Skeletal muscle tissue (tissue), 4 donors: ENCODE results near the gene CHTF8. TPM values are rescaled to one million over a fixed set of nuclear protein-coding genes. Genes with fewer than 3 reads are reported as not detected.
"Not testable (repeated sequence)": the region's sequence is repeated elsewhere in the genome, so short reads cannot be mapped to it uniquely, and the experiment has no call there.

ENCODE experiments used
- H3K27ac ChIP-seq: one replicate; pipeline ENCODE4 v1.7.0; 2013; ENCODE audit warnings: mild to moderate bottlenecking, low read depth, low read length, inconsistent platforms
- H3K27me3 ChIP-seq, 3 donors: one replicate each; pipeline ENCODE4 v1.7.0; 2013; ENCODE audit warnings: low read length in 3 of 3; ENCODE audit not compliant: control insufficient read depth in 3 of 3, insufficient read depth in 3 of 3
- H3K36me3 ChIP-seq, 3 donors: one replicate each; pipeline ENCODE4 v1.7.0; 2013; ENCODE audit warnings: low read length in 3 of 3; ENCODE audit not compliant: control insufficient read depth in 3 of 3, insufficient read depth in 3 of 3
- H3K4me1 ChIP-seq, 3 donors: one replicate each; pipeline ENCODE4 v1.7.0; 2013; ENCODE audit warnings: low read length in 3 of 3, mild to moderate bottlenecking in 3 of 3; ENCODE audit not compliant: control insufficient read depth in 3 of 3, insufficient read depth in 3 of 3
- H3K4me3 ChIP-seq, 3 donors: one replicate each; pipeline ENCODE4 v1.7.0; 2013; ENCODE audit warnings: low read length in 3 of 3
- H3K9ac ChIP-seq, 3 donors: one replicate each; pipeline ENCODE4 v1.7.0; 2013; ENCODE audit warnings: low read length in 3 of 3, mild to moderate bottlenecking in 3 of 3, moderate library complexity in 2 of 3, low read depth in 1 of 3
- H3K9me3 ChIP-seq, 3 donors: one replicate each; pipeline ENCODE4 v1.7.0; 2013; ENCODE audit warnings: low read length in 3 of 3; ENCODE audit not compliant: control insufficient read depth in 3 of 3
- total RNA-seq: library from RNA; depleted of rRNA; stranded (reverse); fragments of >200 nt; gene quantifications from one replicate; pipeline ENCODE4 v1.2.3, GENCODE V29; 2014
- donor health status: Osteomylitis.

The CHTF8 gene
- total RNA-seq, 1 donor from 2014 or later = 32.4 TPM

DNA sequence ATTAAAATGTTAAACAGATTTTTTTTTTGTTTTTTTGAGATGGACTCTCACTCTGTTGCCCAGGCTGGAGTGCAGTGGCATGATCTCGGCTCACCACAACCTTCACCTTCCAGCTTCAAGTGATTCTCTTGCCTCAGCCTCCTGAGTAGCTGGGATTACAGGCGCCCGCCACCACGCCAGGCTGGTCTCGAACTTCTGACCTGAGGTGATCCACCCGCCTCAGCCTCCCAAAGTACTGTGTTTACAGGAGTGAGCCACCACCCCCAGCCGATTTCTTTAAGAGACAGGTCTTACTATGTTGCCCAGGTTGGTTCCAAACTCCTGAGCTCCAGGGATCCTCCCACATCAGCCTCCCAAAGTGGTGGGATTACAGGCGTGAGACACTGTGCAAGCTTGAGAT, 8.0 kb downstream of the CHTF8 start:
- not testable (repeated sequence) for H3K4me1 ChIP-seq, H3K27me3 ChIP-seq, H3K9me3 ChIP-seq, H3K27ac ChIP-seq, H3K9ac ChIP-seq, H3K4me3 ChIP-seq
- peaks cover 10 to 18% (median 16%) of the 10 kb centered on the region in 3 donors for H3K36me3 ChIP-seq

GRCh38 chr16:69123910-69124309, 8.5 kb downstream of the CHTF8 start:
- Histone ChIP-seq H3K27ac (no peak overlapping the region), H3K27me3 (no peaks in the 10 kb centered on the region), H3K4me3 (no peak overlapping the region), H3K4me1 (peaks cover 5 to 12% (median 6%) of the 10 kb centered on the region in 3 donors), H3K9ac (no peak overlapping the region), H3K9me3 (no peaks in the 10 kb centered on the region), H3K36me3 (peaks cover 12 to 23% (median 18%) of the 10 kb centered on the region in 3 donors)

DNA sequence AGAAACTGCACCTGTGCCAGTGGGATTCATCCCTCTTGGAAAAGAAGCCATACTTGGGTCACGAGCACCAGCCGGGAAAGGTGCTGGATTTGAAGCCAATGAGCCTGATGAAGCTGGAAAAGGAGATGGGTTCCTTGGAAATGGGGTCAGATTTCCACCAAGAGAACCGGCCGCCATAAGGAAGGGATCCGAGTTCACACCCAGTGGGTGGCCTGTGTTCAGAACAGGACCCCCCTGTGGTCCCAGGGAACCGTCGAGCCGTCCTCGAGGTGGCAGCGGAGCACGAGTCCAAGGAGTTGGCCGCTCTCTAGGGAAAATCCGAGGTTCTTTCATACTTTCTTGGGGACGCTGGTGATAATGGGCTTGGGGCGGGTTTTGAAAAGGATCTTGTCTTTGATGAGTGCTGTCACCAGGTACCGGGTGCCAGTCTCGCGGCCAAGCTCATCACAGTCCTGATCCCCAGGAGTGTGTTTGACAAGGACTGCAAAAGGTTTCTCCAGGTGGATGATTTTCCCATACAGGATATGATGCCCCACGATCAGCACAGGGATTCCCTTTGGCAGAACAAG, 12.2 kb downstream of the CHTF8 start:
- no peaks in the 10 kb centered on the region for H3K9me3 ChIP-seq
- H3K36me3 ChIP-seq = peaks cover 25 to 42% (median 38%) of the 10 kb centered on the region in 3 donors
- H3K4me1 ChIP-seq = peaks cover 20 to 27% (median 22%) of the 10 kb centered on the region in 3 donors
- H3K27me3 ChIP-seq = no peaks in the 10 kb centered on the region
- H3K9ac ChIP-seq = no peak overlapping the region
- no peak overlapping the region for H3K4me3 ChIP-seq
- H3K27ac ChIP-seq = no peak overlapping the region

- peaks cover 20 to 27% (median 22%) of the 10 kb centered on the region in 3 donors for H3K4me1 ChIP-seq
- H3K27ac ChIP-seq = no peak overlapping the region
- no peak overlapping the region for H3K4me3 ChIP-seq
- no peaks in the 10 kb centered on the region for H3K9me3 ChIP-seq
- H3K9ac ChIP-seq = no peak overlapping the region
- H3K27me3 ChIP-seq = no peaks in the 10 kb centered on the region
- peaks cover 32 to 48% (median 40%) of the 10 kb centered on the region in 3 donors for H3K36me3 ChIP-seq
These were observed 12.9 kb downstream of the CHTF8 start for GRCh38 chr16:69119536-69119935.

GRCh38 chr16:69118994-69119393, 13.4 kb downstream of the CHTF8 start:
- H3K27me3 ChIP-seq = no peaks in the 10 kb centered on the region
- H3K4me1 ChIP-seq = peaks cover 21 to 27% (median 22%) of the 10 kb centered on the region in 3 donors
- H3K36me3 ChIP-seq = peaks cover 37 to 53% (median 45%) of the 10 kb centered on the region in 3 donors
- H3K27ac ChIP-seq = no peak overlapping the region
- no peak overlapping the region for H3K4me3 ChIP-seq
- H3K9ac ChIP-seq = no peak overlapping the region
- no peaks in the 10 kb centered on the region for H3K9me3 ChIP-seq

DNA sequence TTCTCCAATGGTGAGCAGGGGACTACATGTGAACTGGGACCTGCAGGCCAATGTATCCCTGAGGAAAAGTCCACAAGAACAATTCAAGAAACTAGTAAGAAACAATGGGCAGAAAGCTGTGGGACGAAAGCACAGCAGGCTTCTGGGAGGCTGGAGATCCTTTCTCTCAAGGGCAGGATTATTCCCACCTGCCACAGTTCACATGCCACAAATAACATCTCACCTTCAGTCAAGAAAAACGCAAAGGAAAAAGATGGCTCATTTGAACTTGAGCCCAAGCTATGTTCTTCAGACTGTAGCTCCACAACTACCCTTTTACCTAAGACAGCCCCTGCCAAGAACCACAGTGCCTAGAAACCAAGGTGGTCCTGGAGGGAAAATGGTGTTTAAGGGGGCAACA, 13.9 kb downstream of the CHTF8 start:
- no peaks in the 10 kb centered on the region for H3K27me3 ChIP-seq
- H3K27ac ChIP-seq = no peak overlapping the region
- no peak overlapping the region for H3K9ac ChIP-seq
- H3K36me3 ChIP-seq = peaks cover 42 to 59% (median 46%) of the 10 kb centered on the region in 3 donors
- H3K4me1 ChIP-seq = peaks cover 22 to 27% (median 22%) of the 10 kb centered on the region in 3 donors
- H3K9me3 ChIP-seq = no peaks in the 10 kb centered on the region
- H3K4me3 ChIP-seq = no peak overlapping the region

DNA sequence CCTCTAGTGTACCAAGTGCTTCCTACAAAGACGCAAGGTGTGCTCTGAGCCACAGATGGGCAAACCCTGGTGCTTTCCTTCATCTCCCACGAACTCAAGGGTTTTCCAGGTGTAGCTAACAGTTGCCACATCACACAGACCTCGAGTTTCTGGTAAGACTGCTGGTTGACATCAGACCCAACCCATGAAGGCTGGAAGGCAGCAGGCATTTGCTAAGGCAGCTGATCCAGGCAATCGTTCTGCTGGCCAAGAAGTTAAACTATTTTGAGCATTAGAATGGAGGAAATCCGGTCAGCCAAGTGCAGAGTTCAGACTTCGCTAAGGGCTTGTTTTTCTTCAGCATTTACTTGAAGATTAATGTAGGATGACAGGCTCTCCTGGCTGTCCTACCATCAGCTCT, 15.5 kb downstream of the CHTF8 start:
- peaks cover 22 to 30% (median 30%) of the 10 kb centered on the region in 3 donors for H3K4me1 ChIP-seq
- no peaks in the 10 kb centered on the region for H3K9me3 ChIP-seq
- H3K9ac ChIP-seq = no peak overlapping the region
- H3K27me3 ChIP-seq = no peaks in the 10 kb centered on the region
- H3K4me3 ChIP-seq = no peak overlapping the region
- H3K36me3 ChIP-seq = peaks cover 49 to 59% (median 50%) of the 10 kb centered on the region in 3 donors
- no peak overlapping the region for H3K27ac ChIP-seq

DNA sequence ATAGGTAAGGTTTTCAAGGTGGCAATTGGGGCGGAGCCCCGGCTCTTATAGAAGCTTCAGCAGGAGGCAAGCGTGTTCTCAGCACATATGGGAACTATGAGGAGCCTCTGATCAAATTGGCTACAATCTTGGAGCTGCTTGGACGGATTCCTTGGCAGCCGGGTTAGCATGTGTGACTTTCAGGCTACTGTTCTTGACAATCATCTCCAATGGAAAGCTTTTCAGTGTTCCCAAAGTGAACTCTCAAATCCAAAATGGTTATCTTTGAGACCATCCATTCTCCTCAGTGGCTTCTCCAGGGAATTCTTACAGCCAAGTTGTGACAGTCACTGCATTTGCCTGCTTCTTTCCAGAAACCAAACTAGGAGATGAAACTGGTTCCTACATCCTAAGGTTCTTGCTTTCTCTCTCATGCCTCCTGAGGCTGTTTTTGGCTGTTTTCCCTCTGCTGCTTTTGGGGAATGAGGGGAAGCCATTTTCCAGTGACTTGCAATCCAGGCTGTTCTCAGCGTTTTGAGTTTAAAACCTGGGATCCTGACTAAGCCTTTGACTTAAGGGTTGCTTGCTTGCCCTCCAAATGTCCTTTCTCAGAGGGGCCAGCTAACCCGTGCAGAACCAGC, 16.0 kb downstream of the CHTF8 start:
- Histone ChIP-seq H3K36me3 (peaks cover 49 to 59% (median 51%) of the 10 kb centered on the region in 3 donors), H3K4me3 (no peak overlapping the region), H3K27ac (no peak overlapping the region), H3K27me3 (no peaks in the 10 kb centered on the region), H3K9ac (no peak overlapping the region), H3K4me1 (peaks cover 22 to 34% (median 33%) of the 10 kb centered on the region in 3 donors), H3K9me3 (no peaks in the 10 kb centered on the region)

GRCh38 chr16:69115837-69116236, 16.6 kb downstream of the CHTF8 start:
- Histone ChIP-seq H3K36me3 (peaks cover 46 to 54% (median 49%) of the 10 kb centered on the region in 3 donors), H3K9me3 (no peaks in the 10 kb centered on the region), H3K27ac (no peak overlapping the region), H3K27me3 (no peaks in the 10 kb centered on the region), H3K9ac (no peak overlapping the region), H3K4me1 (peaks cover 22 to 34% (median 33%) of the 10 kb centered on the region in 3 donors), H3K4me3 (no peak overlapping the region)

DNA sequence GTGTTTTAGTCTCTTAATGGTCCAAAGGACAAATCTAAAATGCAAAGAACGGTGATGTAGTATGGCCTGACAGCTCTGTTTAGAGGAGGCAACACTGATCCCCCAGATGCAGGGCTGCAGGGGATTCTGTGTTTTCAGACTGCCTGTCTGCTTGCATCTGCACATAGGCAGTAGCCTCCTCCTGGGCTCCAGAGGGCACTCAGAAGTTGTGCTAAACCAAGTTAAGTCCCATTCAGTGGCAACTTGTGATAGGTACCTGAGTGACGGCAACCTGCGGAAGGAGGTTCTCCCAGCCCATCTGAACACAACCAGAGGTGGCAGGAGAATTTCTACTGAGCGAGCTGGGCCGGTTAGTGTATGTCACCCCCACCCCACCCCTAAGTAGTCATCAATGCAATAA, 17.0 kb downstream of the CHTF8 start:
- H3K36me3 ChIP-seq = peaks cover 44 to 53% (median 50%) of the 10 kb centered on the region in 3 donors

More for the DNA sequence above, 17.0 kb downstream of the CHTF8 start:
- Histone ChIP-seq H3K9ac (no peak overlapping the region), H3K4me3 (no peak overlapping the region), H3K27ac (no peak overlapping the region), H3K9me3 (no peaks in the 10 kb centered on the region), H3K27me3 (no peaks in the 10 kb centered on the region), H3K4me1 (peaks cover 22 to 34% (median 33%) of the 10 kb centered on the region in 3 donors)
